ENCODE data around the gene CYBA. TPM values are rescaled to one million over a fixed set of nuclear protein-coding genes. Genes with fewer than 3 reads are reported as not detected.

Gene CYBA
- polyA plus RNA-seq, 3 donors, result 1,168 to 2,376 (median 2,092) TPM

DNA sequence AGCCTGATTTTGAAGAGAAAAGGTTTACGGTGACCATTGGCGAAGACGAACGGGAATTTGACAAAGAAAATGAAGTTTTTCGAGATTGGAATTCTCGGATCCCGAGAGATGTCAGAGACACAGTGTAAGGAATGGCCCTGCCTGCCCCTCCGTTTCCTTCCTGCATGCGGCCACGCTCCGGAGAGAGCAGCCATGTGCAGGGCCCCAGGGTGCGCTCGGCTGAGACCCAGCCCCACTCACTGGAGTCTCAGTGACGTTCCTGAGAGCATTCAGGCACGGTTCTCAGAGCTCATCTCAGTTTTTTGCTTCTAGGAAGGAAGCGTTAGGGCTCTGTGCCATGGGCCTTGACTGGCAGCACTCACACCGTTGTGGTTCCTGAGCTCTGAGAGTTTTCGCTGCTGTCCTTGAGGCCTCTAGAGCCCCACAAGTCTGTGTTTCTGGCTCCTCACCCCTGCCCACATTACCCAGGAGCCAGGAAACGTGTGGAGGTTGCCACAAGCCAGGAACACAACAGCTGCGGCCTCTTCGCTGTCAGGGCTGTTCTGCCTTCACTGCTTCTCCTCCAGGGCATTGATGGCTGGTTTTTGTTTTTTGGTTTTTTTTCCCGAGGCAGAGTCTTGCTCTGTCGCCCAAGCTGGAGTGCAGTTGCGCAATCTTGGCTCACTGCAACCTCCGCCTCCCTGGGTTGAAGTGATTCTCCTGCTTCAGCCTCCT is 50.9 kb downstream of the CYBA start:
- H3K9ac ChIP-seq (ENCODE audit: insufficient read depth, low read length, poor library complexity, severe bottlenecking), result no peak overlapping the region
- no peak for TF ChIP-seq CTCF (IDR thresholded peaks at IDR 0.05)
- Mint-ChIP-seq H3K4me3 (peak overlapping the region in 1 of 2 donors; percentile 70), H3K4me1 (peaks cover 33% of the 10 kb centered on the region), H3K27ac (peak overlapping the region; percentile 84 to 95 (median 91)), H3K36me3 (peaks cover 53 to 79% of the 10 kb centered on the region in 2 donors), H3K27me3 (ENCODE audit: low read depth in 3 of 3) (peaks cover 0 to 6% (median 0%) of the 10 kb centered on the region in 3 donors), H3K9me3 (peaks cover 0 to 3% (median 0%) of the 10 kb centered on the region in 7 donors)
- peaks cover 25 to 62% of the 10 kb centered on the region in 2 donors for H3K36me3 ChIP-seq (replicated peaks in 1 of 2; ENCODE audit: control insufficient read depth in 1 of 2, insufficient read depth in 2 of 2, low read length in 2 of 2)
- peak overlapping the region; percentile 33 for H3K4me2 ChIP-seq (replicated peaks; ENCODE audit: extremely low read depth, low read length, poor library complexity, severe bottlenecking)
- H3K79me2 ChIP-seq (ENCODE audit: insufficient read depth, low read length), result peaks cover 10% of the 10 kb centered on the region
- DNase-seq, result peak in 1 of 3 donors; percentile 4
- WGBS (ENCODE audit: insufficient coverage), result 62% methylated on average over 20 of the region's 25 CpGs
- no peaks in the 10 kb centered on the region for H3K27me3 ChIP-seq (ENCODE audit: control insufficient read depth in 2 of 2, insufficient read depth in 2 of 2, low read length in 2 of 2)
- H3K27ac ChIP-seq (ENCODE audit: low read depth in 1 of 2, low read length in 2 of 2), result peak overlapping the region; percentile 59 to 75
- peak overlapping the region in 1 of 3 experiments; percentile 19 for H3K4me3 ChIP-seq (replicated peaks in 1 of 3; ENCODE audit: low read depth in 2 of 3, low read length in 3 of 3)
- H3K9me3 ChIP-seq (replicated peaks in 1 of 2; ENCODE audit: control insufficient read depth in 1 of 2, insufficient read depth in 1 of 2, low read length in 2 of 2), result no peaks in the 10 kb centered on the region
- H2AFZ ChIP-seq (ENCODE audit: insufficient read depth, low read depth, low read length, poor library complexity, severe bottlenecking), result no peak overlapping the region
- peaks cover 4% of the 10 kb centered on the region for H4K20me1 ChIP-seq (ENCODE audit: insufficient read depth, low read length)
- peaks cover 23 to 26% of the 10 kb centered on the region in 2 donors for H3K4me1 ChIP-seq (ENCODE audit: control insufficient read depth in 1 of 2, insufficient read depth in 2 of 2, low read length in 2 of 2)
- intact Hi-C loops (cut with micrococcal nuclease), result loop anchor here in 1 of 2 donors (10.0 kb wide), 1 partner anchor 85 kb away; the partner anchor contains the start of gene SNAI3

- Histone ChIP-seq H3K4me3 (replicated peaks in 1 of 3; ENCODE audit: low read depth in 2 of 3, low read length in 3 of 3) (peak overlapping the region in 1 of 3 experiments; percentile 19), H3K4me2 (replicated peaks; ENCODE audit: extremely low read depth, low read length, poor library complexity, severe bottlenecking) (peak overlapping the region; percentile 33), H4K20me1 (ENCODE audit: insufficient read depth, low read length) (peaks cover 4% of the 10 kb centered on the region), H3K27me3 (ENCODE audit: control insufficient read depth in 2 of 2, insufficient read depth in 2 of 2, low read length in 2 of 2) (no peaks in the 10 kb centered on the region), H3K79me2 (ENCODE audit: insufficient read depth, low read length) (peaks cover 13% of the 10 kb centered on the region), H3K9ac (ENCODE audit: insufficient read depth, low read length, poor library complexity, severe bottlenecking) (no peak overlapping the region), H3K36me3 (replicated peaks in 1 of 2; ENCODE audit: control insufficient read depth in 1 of 2, insufficient read depth in 2 of 2, low read length in 2 of 2) (peaks cover 25 to 58% of the 10 kb centered on the region in 2 donors), H3K4me1 (ENCODE audit: control insufficient read depth in 1 of 2, insufficient read depth in 2 of 2, low read length in 2 of 2) (peaks cover 23 to 26% of the 10 kb centered on the region in 2 donors), H3K27ac (ENCODE audit: low read depth in 1 of 2, low read length in 2 of 2) (peak overlapping the region; percentile 59 to 75), H2AFZ (ENCODE audit: insufficient read depth, low read depth, low read length, poor library complexity, severe bottlenecking) (peak overlapping the region; percentile 61), H3K9me3 (replicated peaks in 1 of 2; ENCODE audit: control insufficient read depth in 1 of 2, insufficient read depth in 1 of 2, low read length in 2 of 2) (no peaks in the 10 kb centered on the region)
- DNase-seq, result peak; percentile 82 to 94 (median 84)
- Mint-ChIP-seq H3K9me3 (peaks cover 0 to 3% (median 0%) of the 10 kb centered on the region in 7 donors), H3K36me3 (peaks cover 53 to 77% of the 10 kb centered on the region in 2 donors), H3K27me3 (ENCODE audit: low read depth in 3 of 3) (peaks cover 0 to 6% (median 0%) of the 10 kb centered on the region in 3 donors), H3K27ac (peak overlapping the region; percentile 84 to 95 (median 91)), H3K4me1 (peaks cover 31% of the 10 kb centered on the region), H3K4me3 (peak overlapping the region; percentile 17 to 70)
- 21% methylated on average over 10 of the region's 14 CpGs for WGBS (ENCODE audit: insufficient coverage)
- TF ChIP-seq CTCF (IDR thresholded peaks at IDR 0.05), result no peak
- intact Hi-C loops (cut with micrococcal nuclease), result loop anchor here in 1 of 2 donors (10.0 kb wide), 1 partner anchor 86 kb away; the partner anchor contains the start of gene SNAI3
Observed at GRCh38 chr16:88599092-88599733, 51.6 kb downstream of the CYBA start.

Data from CD14-positive monocyte (primary cell).